Globus pallidus (tissue), 1 donor: Measurements from ENCODE around the gene RGSL1.

Experiments used
- DNase-seq: peaks from one replicate; pipeline ENCODE4 v3.0.0-alpha.2; 2015; ENCODE audit warnings: low spot score

Gene RGSL1

DNA sequence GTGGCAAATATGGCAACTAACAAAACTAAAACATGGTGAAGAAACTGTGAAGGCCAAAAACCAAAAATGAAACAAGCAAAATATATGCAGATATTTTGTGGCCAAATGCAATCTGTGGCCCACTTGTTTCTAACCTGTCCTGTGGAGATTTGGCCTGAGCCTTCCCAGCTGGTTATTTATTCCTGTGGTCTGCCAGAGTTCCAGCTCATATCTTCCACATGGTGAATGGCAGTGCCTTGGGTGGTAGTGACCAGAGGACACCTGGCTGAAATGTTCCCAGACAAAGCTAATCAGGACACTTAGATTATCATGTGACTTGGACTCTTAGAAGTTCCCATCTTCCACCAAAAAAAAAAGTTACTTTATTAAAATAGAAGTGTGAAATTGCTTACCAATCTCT is 99.4 kb downstream of the RGSL1 start:
- DNase-seq: no peak

DNA sequence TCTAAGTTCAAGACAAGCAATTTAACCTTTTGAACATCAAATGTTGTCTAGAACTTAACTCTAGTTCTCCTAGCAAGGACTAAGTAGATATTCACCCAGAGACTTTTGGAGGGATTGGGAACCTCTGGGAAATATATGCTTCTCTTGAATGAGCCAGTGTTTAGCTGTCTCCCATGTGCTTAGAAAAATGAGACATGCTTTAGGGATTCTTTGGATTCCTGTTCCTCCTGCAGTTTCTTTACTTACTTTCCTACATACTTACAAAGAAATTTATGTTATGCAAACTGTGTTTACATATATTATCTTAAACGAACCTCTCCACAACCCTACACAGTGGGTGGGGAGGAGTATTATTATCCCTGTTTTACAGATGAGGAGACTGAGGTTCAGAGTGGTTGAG is 99.9 kb downstream of the RGSL1 start:
- DNase-seq: no peak

DNA sequence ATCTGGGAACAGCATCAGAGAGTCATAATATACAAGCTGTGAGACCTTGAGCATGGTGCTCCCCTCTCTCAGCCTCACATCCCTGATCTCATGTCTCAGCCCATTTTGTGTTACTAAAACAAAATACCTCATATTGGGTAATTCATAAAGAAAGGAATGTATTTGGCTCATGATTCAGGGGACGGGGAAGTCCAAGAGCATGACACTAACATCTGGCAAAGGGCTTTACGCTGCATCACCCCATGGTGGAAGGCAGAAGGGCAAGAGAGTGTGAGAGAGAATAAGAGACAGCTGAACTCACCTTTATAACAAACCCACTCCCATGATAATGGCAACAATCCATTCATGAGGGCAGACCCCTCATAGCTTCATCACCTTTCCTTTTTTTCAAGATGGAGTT is 102.6 kb downstream of the RGSL1 start:
- DNase-seq: no peak

DNA sequence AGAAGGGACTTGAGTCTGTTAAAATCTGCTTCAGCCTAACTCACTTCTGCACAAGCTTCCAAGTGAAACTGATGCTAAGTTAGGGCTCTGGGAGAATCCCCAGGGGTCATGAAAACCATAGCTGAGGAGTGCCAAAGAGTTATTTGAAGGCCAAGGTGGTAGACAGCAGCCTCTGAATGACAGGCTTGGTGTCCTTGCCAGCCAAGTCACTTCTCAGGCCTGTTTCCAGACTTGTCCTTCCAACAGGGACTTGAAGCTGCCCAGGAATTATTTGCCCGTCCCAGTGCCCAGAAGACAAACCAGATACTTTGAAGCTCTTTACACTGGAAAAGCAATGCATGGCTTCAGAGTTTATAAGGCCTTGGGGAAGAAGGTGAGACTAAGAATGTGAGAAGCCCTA is 105.5 kb downstream of the RGSL1 start:
- DNase-seq: no peak

DNA sequence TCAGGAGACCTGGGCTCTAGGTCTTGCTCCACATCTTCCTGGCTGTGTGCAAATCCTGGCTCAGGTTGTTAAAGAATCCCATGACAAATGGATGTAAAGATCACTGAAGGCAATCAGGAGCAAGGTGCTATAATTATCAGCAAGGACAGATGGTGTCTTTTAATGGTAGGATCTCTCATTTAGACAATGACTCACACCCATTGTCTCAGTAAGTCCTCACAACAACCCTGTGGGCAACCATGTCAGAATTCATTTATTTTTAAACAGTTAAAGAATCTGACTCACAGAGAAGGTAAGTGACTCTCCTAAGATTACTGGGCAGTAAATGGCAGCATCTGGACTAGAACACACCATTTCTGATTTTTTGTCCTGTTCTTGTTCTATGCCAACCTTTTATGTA is 106.3 kb downstream of the RGSL1 start:
- no peak for DNase-seq

DNA sequence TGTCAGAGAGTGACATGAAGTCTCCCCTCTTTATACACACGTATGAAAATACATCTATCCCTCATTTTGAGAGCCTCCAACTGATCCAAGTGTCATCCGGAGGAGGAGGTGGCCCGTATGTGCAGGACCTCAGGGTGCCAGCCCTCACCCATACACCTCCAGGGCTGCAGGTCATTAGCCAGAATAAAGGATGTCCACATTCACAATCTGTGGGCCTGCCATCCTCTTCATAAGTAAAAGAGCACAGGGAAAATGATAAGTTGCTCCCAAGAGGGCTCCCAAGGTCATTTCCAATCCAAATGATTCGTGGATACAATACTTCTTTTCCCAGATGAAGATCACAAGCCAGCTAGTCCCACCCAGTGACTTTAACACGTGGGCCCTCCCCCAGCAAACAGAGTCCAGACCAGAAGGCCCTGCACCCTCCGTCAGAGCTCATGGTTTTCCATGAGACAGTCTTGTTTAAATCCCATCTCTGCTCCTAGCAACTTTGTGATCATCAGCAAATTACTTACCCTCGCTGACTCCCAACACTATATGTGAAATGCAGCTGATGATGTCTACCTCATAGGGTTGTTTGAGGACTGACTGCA is 110.5 kb downstream of the RGSL1 start:
- DNase-seq: no peak

DNA sequence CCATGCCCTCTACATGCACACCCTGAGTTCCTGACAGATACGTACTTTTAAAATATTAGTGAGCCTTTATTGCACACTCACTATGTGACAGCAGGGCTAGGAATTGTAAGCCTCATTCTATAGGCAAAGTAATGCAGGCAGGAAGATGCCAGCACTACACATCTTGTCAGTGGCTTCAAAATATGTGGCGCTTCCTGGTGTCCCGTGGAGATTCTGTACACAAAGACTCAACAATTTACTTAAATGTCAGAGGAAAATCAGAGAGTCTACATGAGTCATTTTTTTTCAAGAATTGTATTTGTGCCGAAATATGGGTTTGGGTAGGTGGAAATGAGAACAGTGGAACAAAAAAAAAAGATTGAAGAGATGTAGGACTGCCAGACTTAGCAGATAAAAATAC is 111.5 kb downstream of the RGSL1 start:
- DNase-seq: no peak

DNA sequence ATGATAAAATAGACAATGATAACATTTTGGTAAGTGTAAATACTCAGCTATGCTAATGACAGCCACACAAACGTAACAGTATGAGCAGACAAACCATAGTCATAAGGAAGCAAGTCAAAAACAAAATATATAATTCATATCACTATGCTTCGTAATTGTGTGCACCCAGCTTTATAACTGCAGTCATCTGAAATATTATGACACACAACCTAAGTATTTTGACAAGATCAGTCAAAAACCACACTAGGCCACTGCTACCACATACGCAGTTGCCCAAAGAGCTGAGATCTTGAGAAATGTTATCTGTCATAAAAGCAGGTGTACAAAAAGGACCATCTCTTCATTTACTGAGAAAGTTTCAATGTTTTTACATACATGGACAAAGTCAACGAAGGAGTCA is 113.1 kb downstream of the RGSL1 start:
- no peak for DNase-seq

DNA sequence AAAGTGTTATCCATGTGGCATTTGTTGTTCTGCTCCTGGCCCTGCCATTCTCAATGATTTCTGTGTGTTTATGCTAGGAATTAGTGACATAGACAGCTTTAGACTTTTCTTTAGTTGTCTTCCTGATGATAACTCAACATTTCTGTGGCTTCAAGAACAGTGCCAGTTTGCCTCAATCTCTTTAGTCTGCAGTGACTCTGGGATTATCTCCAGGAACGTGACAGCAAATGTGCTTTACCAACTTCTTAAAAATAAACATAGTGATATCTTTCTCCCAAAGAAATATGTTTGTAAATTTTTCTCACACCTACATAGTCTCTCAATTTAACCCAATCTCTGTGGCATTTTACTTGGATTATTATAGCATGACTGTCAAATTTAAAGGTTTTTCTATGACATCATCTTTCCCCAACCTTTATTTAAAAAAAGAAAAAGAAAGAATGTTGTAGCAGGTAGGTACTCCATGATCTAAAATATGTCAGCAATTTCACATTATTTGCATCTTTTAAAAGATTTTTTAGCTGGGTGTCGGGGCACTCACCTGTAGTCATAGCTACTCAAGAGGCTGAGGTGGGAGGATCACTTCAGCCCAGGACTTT is 114.6 kb downstream of the RGSL1 start:
- DNase-seq: no peak

DNA sequence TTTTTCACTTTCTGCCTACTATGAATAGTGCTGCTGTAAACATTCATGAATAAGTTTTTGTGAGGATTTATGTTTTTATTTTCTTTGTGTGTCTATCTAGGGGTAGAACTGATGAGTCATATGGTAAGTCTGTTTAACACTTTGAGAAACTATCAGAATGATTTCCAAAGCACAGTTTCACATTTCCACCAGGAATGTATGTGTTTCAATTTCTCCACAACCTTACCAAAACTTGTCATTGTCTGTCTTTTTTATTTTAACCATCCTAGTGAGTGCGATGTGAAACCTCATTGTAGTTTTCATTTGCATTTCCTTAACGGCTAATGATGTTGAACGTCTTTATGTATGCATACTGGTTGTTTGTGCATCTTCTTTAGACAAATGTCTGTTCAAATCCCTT is 115.6 kb downstream of the RGSL1 start:
- no peak for DNase-seq

DNA sequence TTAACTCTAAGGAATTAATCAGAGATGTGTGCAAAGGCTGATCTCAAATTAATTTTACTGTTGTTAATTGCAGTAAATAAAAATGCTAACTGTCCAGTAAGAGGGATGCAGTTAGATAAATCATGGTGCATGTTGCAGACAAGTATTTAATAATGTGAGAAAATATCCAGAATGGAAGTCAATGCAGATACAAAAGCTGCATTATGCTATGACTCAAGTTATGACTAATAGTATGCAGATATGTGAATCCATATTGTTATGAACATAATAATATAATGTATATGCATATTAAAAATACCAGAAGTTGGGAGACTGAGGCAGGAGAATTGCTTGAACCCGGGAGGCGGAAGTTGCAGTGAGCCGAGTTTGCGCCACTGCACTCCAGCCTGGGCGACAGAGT is 117.7 kb downstream of the RGSL1 start:
- no peak for DNase-seq

DNA sequence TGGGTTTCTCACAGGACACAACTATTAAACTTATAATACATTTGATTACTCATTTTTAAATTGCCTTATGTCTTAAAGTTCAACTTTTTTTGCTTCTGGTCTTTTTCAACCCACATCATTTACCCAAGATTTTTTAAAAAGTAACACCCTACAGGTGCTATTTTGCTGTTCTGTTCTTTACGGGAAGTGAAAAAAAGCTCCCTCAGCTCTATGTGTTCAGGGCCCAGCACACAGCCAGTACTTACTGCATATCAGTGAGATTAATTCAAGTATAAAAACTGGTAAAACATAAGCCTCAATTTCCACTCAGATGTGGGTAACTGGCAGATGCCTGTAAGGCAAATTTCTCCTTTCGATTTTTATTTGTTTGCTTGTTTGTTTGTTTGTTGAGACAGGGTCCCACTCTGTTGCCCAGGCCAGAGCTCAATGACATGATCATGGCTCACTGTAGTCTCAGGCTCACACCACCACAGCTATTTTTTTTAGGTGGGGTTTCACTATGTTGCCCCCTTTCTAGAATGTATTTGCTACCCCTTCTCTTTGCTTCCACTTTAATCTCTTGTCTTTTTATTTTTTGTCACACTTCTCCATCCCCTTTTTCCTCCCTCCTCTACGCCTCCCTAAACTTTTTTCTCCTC is 118.8 kb downstream of the RGSL1 start:
- DNase-seq: no peak

DNA sequence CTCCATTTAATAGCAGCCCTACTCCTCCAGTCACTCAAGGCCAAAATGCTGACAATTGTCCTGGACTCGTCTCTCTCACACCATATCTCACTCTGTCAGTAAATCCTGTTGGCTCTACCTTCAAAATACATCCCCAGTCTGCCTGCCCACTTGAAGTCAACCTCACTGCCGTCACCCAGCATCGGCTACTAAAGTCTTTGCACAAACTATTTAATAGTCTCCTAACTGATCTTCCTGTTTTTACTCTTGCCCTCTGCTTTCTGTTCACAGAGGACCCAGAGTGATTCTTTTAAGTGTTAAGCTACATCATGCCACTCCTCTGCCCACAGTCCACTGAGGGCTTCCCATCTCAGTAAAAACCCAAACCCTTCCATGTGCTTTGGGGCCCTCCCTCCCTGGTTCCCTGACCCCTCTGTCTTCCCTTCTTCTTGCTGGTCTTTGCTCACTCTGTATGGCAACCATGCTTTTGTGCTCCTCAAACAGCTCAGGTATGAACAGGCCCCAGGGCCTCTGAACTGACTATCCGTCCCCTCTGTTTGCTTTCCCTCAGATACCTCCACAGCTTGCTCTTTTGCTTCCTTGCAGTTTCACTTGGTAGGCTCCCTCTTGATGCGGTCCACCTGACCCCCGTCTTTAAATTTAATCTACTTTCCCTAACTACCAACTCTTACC is 120.1 kb downstream of the RGSL1 start:
- DNase-seq: no peak

DNA sequence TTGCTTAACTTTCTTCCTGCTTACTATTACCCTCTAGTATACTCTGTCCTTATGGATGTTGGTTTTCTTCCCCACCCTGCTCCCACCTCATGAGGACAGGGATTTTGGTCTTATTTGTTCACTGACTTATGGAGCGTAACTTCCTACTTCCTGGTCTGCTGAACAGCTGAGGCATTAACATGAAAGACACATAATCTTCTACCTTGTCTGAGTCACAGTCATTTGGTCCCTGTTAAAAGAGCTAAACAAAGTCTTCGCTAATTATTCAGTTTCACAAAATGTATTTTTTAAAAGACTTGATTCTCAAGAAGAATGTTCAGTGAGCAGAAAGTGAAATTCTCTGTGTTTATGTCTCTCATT is 120.6 kb downstream of the RGSL1 start:
- no peak for DNase-seq

DNA sequence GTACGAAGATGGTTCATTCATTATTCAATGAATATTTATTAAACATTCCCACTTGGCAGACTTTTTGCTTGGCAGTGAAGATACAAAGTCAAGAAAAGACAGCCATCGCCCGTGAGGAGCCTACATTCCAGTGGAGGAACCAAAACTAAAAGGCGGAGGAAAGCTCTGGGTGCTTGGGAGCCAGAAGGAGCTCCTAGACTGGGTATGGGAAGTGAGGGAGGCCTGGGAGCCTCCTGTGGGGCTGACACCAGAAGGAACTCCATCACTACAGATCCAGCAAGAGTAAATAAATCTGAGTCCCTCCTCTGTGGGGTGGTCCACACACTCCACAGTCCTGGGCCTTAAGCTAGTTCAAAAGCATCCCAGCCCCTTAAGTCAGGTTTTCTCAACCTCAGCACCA is 124.2 kb downstream of the RGSL1 start:
- no peak for DNase-seq

DNA sequence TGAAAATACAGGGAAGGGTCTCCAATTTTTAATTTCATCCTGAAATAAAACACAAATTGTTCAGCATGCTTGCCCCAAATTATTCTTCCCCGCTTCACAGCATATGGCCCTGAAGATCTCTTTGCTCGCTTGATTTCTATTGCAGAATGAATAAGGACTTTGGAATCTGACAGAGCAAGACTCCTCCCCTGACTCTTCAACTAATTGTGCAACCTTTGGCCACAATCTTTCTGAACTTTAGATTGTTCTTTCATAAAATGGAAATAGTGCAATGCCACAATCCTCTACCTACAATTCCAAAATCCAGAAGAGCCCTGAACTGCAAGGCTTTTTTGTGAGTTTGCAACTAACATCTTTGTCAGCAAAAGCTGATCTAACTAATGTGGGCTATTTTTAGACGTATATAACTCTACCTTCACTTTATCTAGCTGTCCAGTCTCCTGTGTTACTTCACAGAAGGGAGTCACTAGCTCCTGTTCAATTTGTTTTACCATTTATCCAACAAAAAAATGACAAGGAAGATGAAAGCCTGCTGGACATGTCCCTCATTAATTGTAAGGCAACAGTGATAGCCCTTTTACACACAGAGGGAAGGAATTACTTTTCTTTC is 125.7 kb downstream of the RGSL1 start:
- DNase-seq: no peak

DNA sequence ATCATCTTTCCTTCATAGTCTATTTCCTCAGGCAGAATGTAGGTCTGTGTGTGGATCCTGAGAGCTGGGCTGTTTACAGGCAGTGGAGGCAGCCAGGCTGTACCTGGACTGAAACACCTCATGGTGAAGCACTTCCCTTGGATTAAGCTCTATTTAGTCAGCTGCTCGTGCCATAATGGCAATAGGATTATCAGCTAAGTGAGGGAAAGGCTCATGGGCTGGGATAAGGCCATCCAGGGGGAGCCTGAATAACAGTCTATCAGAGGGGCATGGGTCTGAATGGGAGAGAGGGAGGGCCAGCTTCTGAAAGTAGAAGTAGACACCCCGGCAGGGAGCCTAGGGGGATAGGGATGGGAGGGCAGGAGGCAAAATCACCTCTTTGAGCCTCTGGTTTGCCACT is 130.8 kb downstream of the RGSL1 start:
- DNase-seq: no peak

DNA sequence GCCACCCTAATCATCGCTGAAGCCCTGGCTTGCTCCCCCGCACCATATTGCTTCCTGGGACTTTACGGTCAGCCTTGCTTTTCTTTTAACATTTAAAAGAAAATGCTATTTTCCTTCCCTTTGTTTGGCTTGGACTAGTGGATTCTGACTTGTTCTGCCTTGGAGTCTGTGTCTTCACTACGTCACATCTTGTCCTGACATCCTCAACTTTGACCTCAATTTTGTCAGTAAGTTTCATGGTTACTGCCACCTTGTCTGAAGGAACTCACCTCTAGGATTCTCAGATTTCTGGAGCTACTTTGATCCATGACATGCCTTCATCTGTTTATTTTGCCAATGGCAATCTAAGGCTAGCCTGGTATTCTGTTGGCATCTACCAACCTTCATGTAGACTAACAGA is 134.8 kb downstream of the RGSL1 start:
- DNase-seq: no peak

DNA sequence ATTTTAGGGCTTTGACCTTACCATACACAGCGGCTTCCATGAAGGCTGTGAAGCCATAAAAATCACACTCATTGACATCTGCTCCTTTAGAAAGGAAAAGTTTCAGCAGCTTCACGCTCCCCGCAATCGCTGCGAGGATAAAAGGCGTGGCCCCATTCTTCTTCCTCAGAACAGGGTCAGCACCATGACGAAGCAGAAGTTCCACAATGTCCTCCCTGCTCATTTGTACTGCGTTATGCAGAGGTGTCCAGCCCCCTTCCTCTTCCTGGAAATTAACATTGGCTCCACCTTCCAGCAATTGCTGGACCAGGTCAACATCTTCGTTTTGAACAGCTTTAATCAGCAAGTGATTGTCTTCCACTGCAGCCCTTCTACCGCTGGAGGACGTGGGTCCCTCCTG is 136.4 kb downstream of the RGSL1 start:
- DNase-seq: no peak

DNA sequence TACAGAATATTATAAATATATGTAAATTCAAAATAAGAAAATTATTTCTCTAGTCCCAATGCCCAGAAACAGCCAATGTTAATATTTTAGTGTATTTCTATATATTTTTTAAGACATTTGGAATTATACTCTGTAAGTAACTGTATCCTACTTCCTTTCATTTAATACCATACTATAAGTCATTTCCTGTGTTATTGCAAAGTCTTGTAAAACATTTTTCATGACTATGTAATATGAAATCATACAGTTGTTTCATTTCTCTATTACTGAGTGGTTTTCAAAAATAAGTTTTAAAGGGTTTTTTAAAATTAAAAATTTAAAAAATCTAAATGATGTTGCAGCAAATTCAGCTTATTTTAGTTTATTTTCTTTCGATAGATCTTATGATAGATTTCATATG is 137.1 kb downstream of the RGSL1 start:
- no peak for DNase-seq

DNA sequence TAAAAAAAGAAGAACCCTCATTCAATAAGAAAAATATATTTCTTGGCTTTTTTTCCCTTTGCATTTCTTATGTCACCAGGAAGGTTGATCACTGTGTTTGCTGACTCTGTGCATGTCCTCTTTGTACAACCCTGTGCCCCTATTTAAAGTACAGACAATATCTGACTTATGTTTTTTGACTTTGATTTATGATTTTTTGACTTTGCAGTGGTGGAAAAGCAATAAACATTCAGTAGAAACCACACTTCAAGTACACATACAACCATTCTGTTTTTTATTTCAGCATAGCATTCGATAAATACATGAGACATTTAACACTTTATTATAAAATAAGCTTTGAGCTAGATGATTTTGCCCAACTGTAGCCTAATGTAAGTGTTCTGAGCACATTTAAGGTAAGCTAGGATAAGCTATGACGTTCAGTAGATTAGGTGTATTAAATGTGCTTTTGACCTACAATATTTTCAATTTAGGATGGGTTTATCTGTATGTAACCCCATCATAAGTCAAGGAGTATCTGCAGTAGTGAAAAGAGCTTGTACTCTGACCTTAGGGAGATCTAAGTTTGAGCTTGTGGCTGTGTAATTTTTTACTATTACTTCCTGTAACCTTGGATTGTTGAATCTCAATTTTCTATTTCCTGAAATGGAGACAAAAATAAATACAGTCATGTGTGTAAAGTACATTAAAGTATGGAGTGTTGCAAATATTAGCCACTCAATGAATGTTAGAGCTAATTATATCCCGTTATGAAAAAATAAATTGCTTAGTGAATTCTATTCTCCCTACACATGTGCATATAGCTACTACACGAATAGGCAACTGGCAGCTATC is 137.9 kb downstream of the RGSL1 start:
- no peak for DNase-seq
